MCF 10A (cell line): ENCODE measurements around the gene BAHCC1. TPM values are rescaled to one million over a fixed set of nuclear protein-coding genes. Genes with fewer than 3 reads are reported as not detected.

Experiments used
- BruUV-seq: library from RNA; stranded (reverse); fragments of 400-500 nt; replicated peaks from 2 replicates; lab custom pipeline; 2021; lab: Mats Ljungman, UMichigan
- CTCF ChIA-PET: fragments of 300-600 bp; sonication (Branson Sonifier 250); formaldehyde crosslinking; extraction: SDS; loops from one replicate; lab custom pipeline; 2021; ENCODE audit warnings: antibody characterized with exemption, inconsistent platforms; lab: Yijun Ruan, JAX
- POLR2A ChIA-PET: fragments of 300-600, 350-650 bp; sonication (Branson Sonifier 250); formaldehyde crosslinking; extraction: SDS; loops from one replicate; lab custom pipeline; 2020; ENCODE audit warnings: antibody characterized with exemption, inconsistent platforms; lab: Yijun Ruan, JAX
- DNase-seq: peaks from one replicate; pipeline ENCODE4 v3.0.0-alpha.2; 2018; ENCODE audit not compliant: unreplicated experiment
- H3K27ac Mint-ChIP-seq: one replicate; pipeline ENCODE4 v1.8.0; 2022; ENCODE audit warnings: mild to moderate bottlenecking, low read depth, mixed read lengths; ENCODE audit not compliant: unreplicated experiment
- H3K27me3 Mint-ChIP-seq: one replicate; pipeline ENCODE4 v1.8.0; 2022; ENCODE audit warnings: mixed read lengths; ENCODE audit not compliant: insufficient read depth, unreplicated experiment
- H3K36me3 Mint-ChIP-seq: one replicate; pipeline ENCODE4 v1.8.0; 2022; ENCODE audit warnings: mild to moderate bottlenecking, moderate library complexity, mixed read lengths; ENCODE audit not compliant: insufficient read depth, unreplicated experiment
- H3K4me1 Mint-ChIP-seq: one replicate; pipeline ENCODE4 v1.8.0; 2022; ENCODE audit warnings: mixed read lengths; ENCODE audit not compliant: insufficient read depth, unreplicated experiment
- H3K4me3 Mint-ChIP-seq: one replicate; pipeline ENCODE4 v1.8.0; 2022; ENCODE audit warnings: mild to moderate bottlenecking, moderate library complexity, mixed read lengths; ENCODE audit not compliant: unreplicated experiment
- H3K9me3 Mint-ChIP-seq: one replicate; pipeline ENCODE4 v1.8.0; 2022; ENCODE audit warnings: mixed read lengths; ENCODE audit not compliant: unreplicated experiment
- CTCF ChIP-seq: fragments of 200-600 bp; IDR thresholded peaks from one replicate; pipeline ENCODE4 v1.8.0; 2022; ENCODE audit warnings: antibody characterized with exemption, mild to moderate bottlenecking; ENCODE audit not compliant: unreplicated experiment
- intact Hi-C: fragments of 100-400 bp; cut with micrococcal nuclease; formaldehyde crosslinking; loops from 2 replicates; pipeline ENCODE4 v1.14.1; 2022
- total RNA-seq: library from RNA; stranded (reverse); gene quantifications from 2 replicates; pipeline ENCODE4 v1.2.3, GENCODE V29; 2022

BAHCC1 gene
- total RNA-seq, 1 experiment from 2014 or later = 7.4 TPM

DNA sequence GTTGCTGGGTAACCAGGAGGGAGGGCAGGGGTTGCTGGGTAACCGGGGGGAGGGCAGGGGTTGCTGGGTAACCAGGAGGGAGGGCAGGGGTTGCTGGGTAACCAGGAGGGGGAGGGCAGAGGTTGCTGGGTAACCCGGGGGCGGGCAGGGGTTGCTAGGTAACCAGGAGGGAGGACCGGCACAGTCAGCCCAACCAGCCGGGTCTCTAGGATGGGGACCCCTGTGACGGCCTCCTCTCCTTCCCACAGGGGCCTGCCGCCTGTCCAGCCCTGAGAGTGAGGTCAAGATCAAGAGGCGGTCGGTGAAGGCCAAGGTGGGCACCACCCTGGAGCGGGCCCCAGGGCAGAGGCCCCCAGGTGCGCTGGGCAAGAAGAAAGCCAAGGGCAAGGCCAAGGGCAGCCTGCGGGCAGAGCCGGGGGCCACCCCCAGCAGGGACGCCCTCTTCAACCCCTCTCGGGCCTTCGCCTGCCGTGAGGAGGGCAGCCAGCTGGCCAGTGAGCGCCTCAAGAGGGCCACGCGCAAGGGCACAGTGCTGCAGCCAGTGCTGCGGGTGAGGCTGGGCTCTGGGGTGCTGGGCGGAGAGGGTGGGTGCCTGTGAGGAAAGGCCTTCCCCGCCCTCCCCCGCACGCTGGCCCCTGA is 62.8 kb downstream of the BAHCC1 start:
- no peak for DNase-seq
- Mint-ChIP-seq H3K27ac (no peak overlapping the region), H3K9me3 (no peaks in the 10 kb centered on the region), H3K4me1 (no peaks in the 10 kb centered on the region), H3K4me3 (no peak overlapping the region), H3K27me3 (no peaks in the 10 kb centered on the region), H3K36me3 (peaks cover 18% of the 10 kb centered on the region)
- ChIA-PET POLR2A (no interaction called here), CTCF (no interaction called here)
- intact Hi-C loops = no loop called here
- BruUV-seq = no TSS peak
- TF ChIP-seq CTCF = no peak

- no peaks in the 10 kb centered on the region for H3K4me1 Mint-ChIP-seq
- no peak for DNase-seq
- no peak overlapping the region for H3K27ac Mint-ChIP-seq
- no peak overlapping the region for H3K4me3 Mint-ChIP-seq
- no peaks in the 10 kb centered on the region for H3K27me3 Mint-ChIP-seq
- BruUV-seq = no TSS peak
- H3K9me3 Mint-ChIP-seq = no peaks in the 10 kb centered on the region
- TF ChIP-seq CTCF = no peak
- intact Hi-C loops = no loop called here
- POLR2A ChIA-PET = no interaction called here
- CTCF ChIA-PET = no interaction called here
- peaks cover 18% of the 10 kb centered on the region for H3K36me3 Mint-ChIP-seq
Measured at GRCh38 chr17:81458628-81459027, 63.4 kb downstream of the BAHCC1 start.

- intact Hi-C loops = no loop called here
- POLR2A ChIA-PET = no interaction called here
- CTCF ChIA-PET = interaction anchor here (0.7 to 1.4 kb wide), 2 partner anchors 25 to 106 kb away, joined by 3 to 5 read pairs; no protein-coding TSS in a partner anchor
- no peaks in the 10 kb centered on the region for H3K9me3 Mint-ChIP-seq
- H3K27ac Mint-ChIP-seq = no peak overlapping the region
- H3K27me3 Mint-ChIP-seq = no peaks in the 10 kb centered on the region
- peaks cover 18% of the 10 kb centered on the region for H3K36me3 Mint-ChIP-seq
- BruUV-seq = no TSS peak
- DNase-seq = no peak
- no peak for TF ChIP-seq CTCF
- no peaks in the 10 kb centered on the region for H3K4me1 Mint-ChIP-seq
- no peak overlapping the region for H3K4me3 Mint-ChIP-seq
Measured at GRCh38 chr17:81459224-81459623, 64.0 kb downstream of the BAHCC1 start.

DNA sequence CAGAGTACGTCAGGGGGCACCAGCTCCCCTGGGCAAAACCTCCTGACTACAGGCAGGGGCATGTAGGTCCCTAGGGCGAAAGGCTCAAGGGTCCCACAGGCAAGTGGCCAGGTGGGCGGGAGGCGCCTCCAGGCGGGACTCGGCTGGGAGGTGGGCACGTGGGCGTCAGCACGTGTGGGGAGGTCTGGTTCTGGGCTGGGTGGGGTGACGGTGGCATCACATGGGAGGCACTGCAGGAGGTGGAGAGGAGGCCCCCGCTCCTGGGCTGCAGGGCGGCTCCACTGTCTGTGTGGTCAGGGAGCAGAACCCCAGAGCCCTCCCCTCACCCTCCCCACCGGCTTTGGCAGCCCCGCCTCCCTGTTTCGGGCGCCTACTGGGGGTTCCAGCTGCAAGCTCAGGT is 64.6 kb downstream of the BAHCC1 start:
- intact Hi-C loops = no loop called here
- no TSS peak for BruUV-seq

More for the DNA sequence above, 64.6 kb downstream of the BAHCC1 start:
- no peak overlapping the region for H3K4me3 Mint-ChIP-seq
- H3K27me3 Mint-ChIP-seq = no peaks in the 10 kb centered on the region
- no peaks in the 10 kb centered on the region for H3K9me3 Mint-ChIP-seq
- ChIA-PET POLR2A (no interaction called here), CTCF (interaction anchor here (0.7 to 1.4 kb wide), 2 partner anchors 25 to 107 kb away, joined by 3 to 5 read pairs; no protein-coding TSS in a partner anchor)
- no peak for TF ChIP-seq CTCF
- no peak for DNase-seq
- H3K4me1 Mint-ChIP-seq = no peaks in the 10 kb centered on the region
- H3K36me3 Mint-ChIP-seq = peaks cover 18% of the 10 kb centered on the region
- H3K27ac Mint-ChIP-seq = no peak overlapping the region
